ENCODE measurements around the gene PARP12. TPM values are rescaled to one million over a fixed set of nuclear protein-coding genes. Genes with fewer than 3 reads are reported as not detected.
A peak's percentile ranks its signal among the peaks of the same experiment; 100 is the strongest.

Gene PARP12
- total and polyA plus RNA-seq, 9 of the 15 experiments (the other 6 are each of a cell fraction or from before 2014, with no cell fraction given), result 4.6 to 40.4 (median 23.5) TPM

GRCh38 chr7:140003913-140004382, 58.8 kb downstream of the PARP12 start (continued):
- no peak for TF ChIP-seq MLX (CRISPR knock-in tag; conservative IDR thresholded peaks at IDR 0.05)
- TF ChIP-seq ETV6 (IDR thresholded peaks at IDR 0.05; ENCODE audit: borderline replicate concordance in 1 of 2, low read depth in 2 of 2, low read length in 1 of 2), result no peak
- no peak for TF ChIP-seq ETV6 (CRISPR knock-in tag; IDR thresholded peaks at IDR 0.05; ENCODE audit: borderline replicate concordance)
- TF ChIP-seq ARID3B (CRISPR knock-in tag; IDR thresholded peaks at IDR 0.05; ENCODE audit: borderline replicate concordance), result no peak
- TF ChIP-seq ZNF609 (CRISPR knock-in tag; IDR thresholded peaks at IDR 0.05; ENCODE audit: borderline replicate concordance), result no peak
- TF ChIP-seq ZZZ3 (IDR thresholded peaks at IDR 0.05), result no peak
- TF ChIP-seq ZNF280A (IDR thresholded peaks at IDR 0.05; ENCODE audit: low read depth, partially characterized antibody), result no peak
- no peak for TF ChIP-seq ZNF134 (CRISPR knock-in tag; conservative IDR thresholded peaks at IDR 0.05)
- TF ChIP-seq HEY1 (CRISPR knock-in tag; IDR thresholded peaks at IDR 0.05; ENCODE audit: borderline replicate concordance), result no peak
- peak; percentile 47; the same call in 1 of the 2 replicates for TF ChIP-seq SPI1 (IDR thresholded peaks at IDR 0.05; ENCODE audit: borderline replicate concordance, low read depth, low read length)
- TF ChIP-seq MCM2 (IDR thresholded peaks at IDR 0.05; ENCODE audit: low read depth), result no peak
- TF ChIP-seq ATF1 (CRISPR knock-in tag; IDR thresholded peaks at IDR 0.05), result no peak
- no peak for TF ChIP-seq ATF1 (tag; IDR thresholded peaks at IDR 0.05)
- no peak for TF ChIP-seq MEF2A (IDR thresholded peaks at IDR 0.05; ENCODE audit: control insufficient read depth, low read depth, low read length)
- no peak for TF ChIP-seq ZNF175 (CRISPR knock-in tag; IDR thresholded peaks at IDR 0.05; ENCODE audit: low read depth)
- TF ChIP-seq, protein P1, sequence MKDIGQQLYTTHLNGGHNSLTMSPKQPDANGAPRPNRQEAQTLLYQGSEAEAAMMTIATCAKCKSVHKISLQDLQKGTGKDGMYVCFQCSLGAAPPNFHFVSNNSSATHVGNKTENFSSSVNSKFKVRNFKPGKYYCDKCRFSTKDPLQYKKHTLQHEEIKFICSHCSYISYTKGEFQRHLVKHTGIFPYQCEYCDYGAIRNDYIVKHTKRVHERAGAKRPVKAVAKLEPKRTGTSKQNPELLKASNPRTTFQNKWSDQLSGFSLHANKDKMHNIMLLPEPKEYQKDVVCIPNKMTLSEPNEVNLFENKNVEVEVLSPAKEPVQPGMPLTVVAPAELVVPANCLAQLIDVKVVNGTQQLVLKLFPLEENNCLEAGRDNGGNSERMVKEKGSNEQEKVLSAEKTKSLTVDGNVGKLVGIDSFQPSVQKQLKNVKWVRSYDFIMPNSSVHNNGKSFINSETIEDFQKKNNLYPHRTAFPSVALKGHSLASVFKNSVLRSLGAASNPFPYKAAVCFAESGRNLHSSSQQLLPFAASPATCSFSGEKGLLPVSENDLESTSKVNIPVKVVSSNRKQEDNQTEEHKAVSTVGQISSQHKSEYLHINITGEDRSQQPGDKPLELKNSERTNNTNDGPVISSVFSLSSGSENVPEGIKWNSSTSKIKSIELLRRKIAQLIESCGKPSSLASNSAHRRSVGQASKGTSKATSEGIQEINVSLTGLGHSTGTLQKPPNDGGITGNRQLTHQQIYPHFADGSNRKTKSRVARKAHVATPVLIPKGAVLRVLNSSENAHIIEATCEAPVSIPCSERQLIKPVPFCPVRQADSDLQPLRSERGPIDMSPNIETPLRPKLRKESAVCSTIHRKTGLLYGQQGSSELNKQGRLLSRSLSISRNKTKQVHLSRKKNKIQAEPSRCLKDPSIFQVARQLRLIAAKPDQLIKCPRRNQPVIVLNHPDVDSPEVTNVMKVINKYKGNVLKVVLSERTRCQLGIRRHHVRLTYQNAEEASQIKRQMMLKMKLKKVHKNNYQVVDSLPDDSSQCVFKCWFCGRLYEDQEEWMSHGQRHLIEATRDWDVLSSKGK (CRISPR knock-in tag; IDR thresholded peaks at IDR 0.05), result no peak

Measured in K562 (cell line).